NCI-H226 (cell line): ENCODE data around the gene POLR1A.
A peak's percentile ranks its signal among the peaks of the same experiment; 100 is the strongest.

ENCODE experiments used
- DNase-seq: peaks from one replicate; pipeline ENCODE4 v3.0.0-alpha.2; 2015

Gene POLR1A

GRCh38 chr2:86105252-86105968 is at the start of gene POLR1A:
TSS of gene POLR1A (minus strand) at chr2:86105886. CDS start at chr2:86105776, 110 bp downstream.
- peak; percentile 87 for DNase-seq

- no peak for DNase-seq
Measured at GRCh38 chr2:86150502-86150901, 44.8 kb upstream of the POLR1A start.

DNA sequence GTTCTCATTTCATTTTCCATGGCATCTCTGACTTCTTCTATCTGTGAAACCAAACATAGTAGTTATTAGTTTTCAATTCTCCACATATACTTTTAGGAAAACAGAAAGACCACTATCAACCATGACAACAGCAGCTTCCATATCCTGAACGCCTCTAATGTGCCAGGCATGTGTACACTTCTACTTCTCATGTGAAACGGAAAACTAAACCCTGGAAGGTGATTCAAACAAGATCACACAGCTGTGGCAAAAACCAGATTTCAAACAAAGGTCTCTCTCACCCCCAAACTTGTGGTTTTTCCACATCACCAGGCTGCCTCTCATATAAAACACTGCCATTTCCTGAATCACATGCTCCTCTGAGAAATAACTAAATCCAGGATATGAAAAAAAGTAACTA is 42.1 kb upstream of the POLR1A start:
- no peak for DNase-seq

GRCh38 chr2:86143926-86144685 is 38.4 kb upstream of the POLR1A start:
- DNase-seq, result no peak

DNA sequence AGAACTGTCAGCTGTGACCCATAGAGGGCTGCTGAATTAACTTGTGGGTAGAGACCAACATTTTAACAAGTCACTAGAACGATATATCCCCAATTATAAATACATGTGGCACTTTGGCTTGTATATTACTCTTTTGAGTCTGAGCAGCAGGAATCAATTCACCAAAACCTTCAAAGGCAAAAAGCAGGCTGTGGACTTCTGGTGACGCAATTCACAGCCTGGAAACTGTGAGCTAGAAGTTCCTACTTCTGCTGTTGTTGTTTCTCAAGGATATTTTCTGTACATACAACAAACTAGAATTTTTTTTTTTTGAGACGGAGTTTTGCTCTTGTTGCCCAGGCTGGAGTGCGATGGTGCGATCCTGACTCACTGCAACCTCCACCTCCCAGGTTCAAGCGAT is 37.6 kb upstream of the POLR1A start:
- no peak for DNase-seq

DNA sequence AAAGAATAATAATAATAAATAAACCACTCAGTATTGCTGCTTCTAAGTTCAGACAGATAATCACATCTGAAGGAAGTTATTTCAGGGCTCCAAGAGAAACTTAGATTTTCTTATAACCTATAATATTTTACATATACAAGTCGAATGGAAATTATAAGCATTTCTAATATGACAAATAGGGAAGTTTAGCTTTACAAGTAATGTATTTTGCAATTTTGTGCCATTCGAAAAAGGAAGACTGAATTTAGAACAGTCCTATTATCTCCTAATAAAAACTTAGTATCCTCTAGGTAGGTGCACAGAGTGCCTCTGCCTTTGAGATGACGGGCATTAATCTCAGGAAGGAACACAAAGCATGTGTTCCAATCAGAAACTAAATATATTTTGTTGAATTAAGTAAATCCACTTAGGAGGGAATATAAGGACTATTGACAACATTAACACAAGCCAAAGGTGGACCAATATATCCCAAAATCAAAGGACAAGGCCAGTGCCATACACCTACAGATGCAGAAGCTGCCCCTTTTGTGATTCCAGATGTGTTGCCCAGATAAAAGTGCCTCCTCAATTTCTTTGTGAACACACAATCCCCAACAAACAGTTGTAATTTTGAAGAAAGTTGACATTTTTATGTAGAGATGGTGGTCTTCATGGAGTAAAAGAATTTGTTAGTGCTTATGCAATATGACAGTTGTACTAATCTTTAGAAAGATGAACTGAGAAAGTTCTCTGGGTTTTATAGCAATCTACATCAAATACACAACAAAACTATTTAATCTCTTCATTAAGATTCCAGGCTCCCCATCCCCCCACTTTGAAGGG is 37.0 kb upstream of the POLR1A start:
- no peak for DNase-seq

DNA sequence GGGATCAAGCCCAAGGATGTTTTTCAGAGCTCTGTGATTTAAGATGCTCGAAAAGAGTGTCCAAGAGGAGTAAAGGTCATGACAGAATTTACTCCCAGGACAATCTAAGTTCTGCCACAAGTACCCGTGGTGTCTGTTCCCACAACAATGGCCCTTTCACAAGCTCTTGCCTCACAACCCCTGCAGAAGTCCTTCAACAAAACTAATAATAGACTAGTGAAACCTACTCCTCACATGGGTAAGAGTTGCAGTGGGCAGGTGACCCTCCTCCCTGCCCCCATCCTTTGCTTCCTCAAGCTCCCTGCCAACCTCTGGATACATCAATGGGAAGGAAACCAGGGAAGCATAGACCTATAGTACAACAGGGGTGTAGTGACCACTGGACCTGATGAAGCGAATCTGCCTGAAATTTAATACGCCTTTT is 35.3 kb upstream of the POLR1A start:
- no peak for DNase-seq

DNA sequence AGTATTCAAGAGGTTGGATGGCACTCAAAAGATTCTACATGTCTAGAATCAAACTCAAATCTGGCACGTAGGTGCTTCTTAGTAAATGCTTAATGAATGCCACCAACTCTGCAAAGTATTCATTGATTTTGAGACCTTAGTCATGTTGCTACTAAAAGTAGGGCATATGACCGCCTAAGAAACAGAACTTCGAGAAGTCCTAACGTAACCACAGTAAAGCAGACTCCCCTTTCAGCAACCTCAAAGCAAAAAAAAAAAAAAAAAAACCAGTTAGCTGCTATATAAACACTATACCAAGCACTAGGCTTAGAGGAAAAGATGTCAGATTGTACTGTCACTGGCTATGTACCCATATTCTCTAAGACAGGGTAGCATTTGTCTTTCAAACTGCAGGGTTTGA is 34.3 kb upstream of the POLR1A start:
- no peak for DNase-seq

GRCh38 chr2:86138736-86139625 is 33.3 kb upstream of the POLR1A start:
- no peak for DNase-seq

GRCh38 chr2:86136141-86136540 is 30.5 kb upstream of the POLR1A start:
- DNase-seq, result no peak

DNA sequence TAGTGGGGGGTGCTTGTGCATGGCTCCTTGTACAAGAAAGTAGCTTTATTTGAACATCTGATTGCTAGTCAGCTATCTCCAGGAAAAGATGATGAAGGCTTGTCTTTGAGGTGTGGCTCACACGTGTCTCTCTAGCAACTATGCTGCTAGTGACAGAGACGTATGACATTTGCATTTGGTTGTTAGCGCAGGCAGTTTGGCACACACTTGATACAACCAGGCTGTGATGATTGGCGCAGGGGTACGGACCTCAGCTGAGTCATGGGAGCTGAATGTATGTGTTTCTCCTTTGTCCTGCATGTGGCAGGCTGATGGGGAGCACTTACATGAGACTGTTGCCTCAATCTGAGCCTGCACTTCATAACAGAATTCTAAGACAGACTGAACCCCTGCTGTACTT is 30.0 kb upstream of the POLR1A start:
- no peak for DNase-seq

GRCh38 chr2:86134709-86135108 is 29.0 kb upstream of the POLR1A start:
- DNase-seq, result no peak

DNA sequence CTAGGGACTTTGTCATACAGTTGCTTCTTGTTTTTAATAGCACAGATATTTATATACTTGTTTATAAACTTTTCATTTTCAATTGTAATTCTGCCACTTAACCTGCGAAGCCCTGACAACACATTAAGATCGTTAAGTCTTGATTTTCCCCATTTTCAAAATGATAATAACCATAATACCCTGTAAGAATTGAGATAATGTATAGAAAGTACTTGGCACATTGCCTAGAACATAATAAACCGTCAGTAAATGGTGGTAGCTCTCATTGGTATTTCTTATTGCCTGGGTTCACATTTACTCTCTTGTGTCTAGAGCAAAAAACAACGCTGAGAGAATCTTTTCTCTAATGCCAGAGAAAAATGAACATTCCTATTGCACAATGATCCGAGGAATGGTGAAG is 19.0 kb upstream of the POLR1A start:
- no peak for DNase-seq

- no peak for DNase-seq
Measured at GRCh38 chr2:86123328-86123925, 17.7 kb upstream of the POLR1A start.

GRCh38 chr2:86118130-86118529 is 12.4 kb upstream of the POLR1A start:
- no peak for DNase-seq

- DNase-seq, result no peak
Measured at GRCh38 chr2:86107031-86107430, 1.3 kb upstream of the POLR1A start.

- DNase-seq, result peak; percentile 94
Measured at GRCh38 chr2:86105969-86106945, 571 bp upstream of the POLR1A start, which contains the start of gene PTCD3. TSS of gene PTCD3 (plus strand) at chr2:86106235. CDS start at chr2:86106248, 13 bp downstream.

- DNase-seq, result no peak
Measured at GRCh38 chr2:86102157-86102556, 3.5 kb downstream of the POLR1A start.

DNA sequence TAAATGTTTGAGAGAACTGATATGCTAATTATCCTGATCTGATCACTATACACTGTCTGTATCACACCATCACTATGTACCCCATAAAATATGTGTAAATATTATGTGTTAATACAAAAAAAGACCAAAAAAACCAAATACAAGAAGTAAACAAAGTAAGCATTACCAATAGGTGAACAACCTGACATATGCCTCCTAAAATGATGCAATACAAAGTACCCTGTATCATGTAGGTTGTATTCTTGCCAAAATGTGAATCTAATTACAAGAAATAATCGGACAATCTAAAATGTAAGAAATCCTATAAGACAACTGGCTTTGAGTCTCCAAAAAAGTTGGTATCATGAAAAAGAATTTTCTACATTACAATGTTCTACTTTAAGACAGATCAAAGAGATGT is 7.8 kb downstream of the POLR1A start:
- no peak for DNase-seq

DNA sequence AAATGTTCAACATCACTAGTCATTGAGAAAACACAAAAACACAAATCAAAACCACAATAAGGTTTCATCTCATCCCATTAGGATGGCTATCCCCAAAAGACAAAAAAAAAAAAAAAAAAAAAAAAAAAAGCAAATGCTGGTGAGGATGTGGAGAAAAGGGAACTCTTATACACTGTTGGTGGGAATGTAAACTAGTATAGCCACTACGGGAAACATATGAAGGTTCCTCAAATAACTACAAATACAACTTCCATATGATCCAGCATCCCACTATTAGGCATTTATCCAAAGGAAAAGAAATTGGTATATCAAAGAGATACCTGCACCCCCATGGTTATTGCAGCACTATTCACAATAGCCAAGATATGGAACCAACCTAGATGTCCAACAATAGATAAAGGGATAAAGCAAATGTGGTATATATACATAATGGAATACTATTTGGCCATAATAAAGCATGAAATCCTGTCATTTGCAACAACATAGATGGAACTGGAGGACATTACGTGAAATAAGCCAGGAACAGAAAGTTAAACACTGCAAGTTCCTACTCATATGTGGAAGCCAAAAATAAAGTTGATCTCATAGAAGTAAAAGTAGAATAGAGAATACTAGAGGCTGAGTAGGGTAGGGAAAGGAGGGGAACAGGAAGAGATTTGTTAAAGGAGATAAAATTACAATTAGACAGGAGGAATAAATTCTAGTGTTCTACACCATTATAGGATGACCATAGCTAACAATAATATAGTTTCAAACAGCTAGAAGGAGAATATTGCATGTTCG is 8.4 kb downstream of the POLR1A start:
- DNase-seq, result no peak
